SK-N-SH (cell line): ENCODE data around the gene DOCK4. TPM values are rescaled to one million over a fixed set of nuclear protein-coding genes. Genes with fewer than 3 reads are reported as not detected.

Source experiments
- CTCF ChIA-PET: fragments of 300-600, 350-600 bp; formaldehyde crosslinking; extraction: SDS; loops from one replicate; lab custom pipeline; 2021; lab: Yijun Ruan, JAX
- POLR2A ChIA-PET: fragments of 350-600 bp; sonication (Branson Sonifier 250); formaldehyde crosslinking; extraction: SDS; loops from one replicate; lab custom pipeline; 2020; ENCODE audit warnings: antibody characterized with exemption, inconsistent platforms; lab: Yijun Ruan, JAX
- DNase-seq: peaks from one replicate; pipeline ENCODE4 v3.0.0; 2012
- H2AFZ ChIP-seq: fragments of 200-600 bp; sonication (generic); 2 replicates; pipeline ENCODE4 v1.8.1; 2016; ENCODE audit warnings: antibody characterized with exemption, mild to moderate bottlenecking, low read depth
- H3F3A ChIP-seq: fragments of 200-600 bp; sonication (generic); replicated peaks from 2 replicates; pipeline ENCODE3; 2016; ENCODE audit warnings: antibody characterized with exemption, mild to moderate bottlenecking; ENCODE audit not compliant: insufficient read depth
- H3K27ac ChIP-seq, 2 experiments: fragments of 200-500 bp in 1 of 2; fragments of 200-600 bp in 1 of 2; sonication (Bioruptor generic) in 1 of 2; sonication (generic), shearing (Covaris generic) in 1 of 2; 2 replicates each; pipeline versions ENCODE4 v1.5.1 to v1.6.1; 2014 to 2016; ENCODE audit warnings: low read depth in 2 of 2, inconsistent platforms in 1 of 2, low read length in 1 of 2, mild to moderate bottlenecking in 1 of 2, mixed read lengths in 1 of 2
- H3K27me3 ChIP-seq: fragments of 200-600 bp; sonication (generic), shearing (Covaris generic); 2 replicates; pipeline ENCODE4 v1.6.1; 2016; ENCODE audit warnings: mixed run types; ENCODE audit not compliant: insufficient read depth
- H3K36me3 ChIP-seq, 2 experiments: fragments of 200-500 bp in 1 of 2; fragments of 200-600 bp in 1 of 2; sonication (Bioruptor generic) in 1 of 2; sonication (generic) in 1 of 2; replicated peaks in 1 of 2; 2 replicates each; pipeline versions ENCODE3 to v1.5.1; 2014 to 2016; ENCODE audit warnings: low read length in 1 of 2, mild to moderate bottlenecking in 1 of 2; ENCODE audit not compliant: insufficient read depth in 2 of 2, control insufficient read depth in 1 of 2
- H3K4me1 ChIP-seq, 2 experiments: fragments of 200-500 bp in 1 of 2; fragments of 200-600 bp in 1 of 2; sonication (Bioruptor generic) in 1 of 2; sonication (generic), shearing (Covaris generic) in 1 of 2; 2 replicates each; pipeline versions ENCODE4 v1.5.1 to v1.6.1; 2014 to 2016; ENCODE audit warnings: low read depth in 1 of 2, low read length in 1 of 2, mixed run types in 1 of 2; ENCODE audit not compliant: insufficient read depth in 2 of 2, control insufficient read depth in 1 of 2
- H3K4me2 ChIP-seq: fragments of 200-600 bp; sonication (generic), shearing (Covaris generic); 2 replicates; pipeline ENCODE4 v1.6.1; 2017; ENCODE audit warnings: mixed run types
- H3K4me3 ChIP-seq, 2 experiments: fragments of 200-500 bp in 1 of 2; fragments of 200-600 bp in 1 of 2; sonication (Bioruptor generic) in 1 of 2; sonication (generic), shearing (Covaris generic) in 1 of 2; 2 replicates each; pipeline versions ENCODE4 v1.5.1 to v1.8.1; 2014 to 2016; ENCODE audit warnings: low read depth in 2 of 2, inconsistent platforms in 1 of 2, low read length in 1 of 2, mild to moderate bottlenecking in 1 of 2, mixed read lengths in 1 of 2, moderate library complexity in 1 of 2
- H3K79me2 ChIP-seq: fragments of 200-600 bp; sonication (generic); 2 replicates; pipeline ENCODE4 v1.8.1; 2017; ENCODE audit warnings: mild to moderate bottlenecking; ENCODE audit not compliant: insufficient read depth
- H3K9ac ChIP-seq: fragments of 200-600 bp; sonication (generic); 2 replicates; pipeline ENCODE4 v1.6.1; 2017; ENCODE audit warnings: mixed run types
- H3K9me2 ChIP-seq: fragments of 200-600 bp; sonication (generic); 2 replicates; pipeline ENCODE4 v1.6.1; 2017; ENCODE audit warnings: mixed run types
- H3K9me3 ChIP-seq: fragments of 200-600 bp; sonication (generic); 2 replicates; pipeline ENCODE4 v1.6.1; 2017; ENCODE audit warnings: mixed run types, mild to moderate bottlenecking, moderate library complexity
- H4K20me1 ChIP-seq: fragments of 200-600 bp; sonication (generic); 2 replicates; pipeline ENCODE4 v1.6.1; 2017; ENCODE audit warnings: mild to moderate bottlenecking, mixed run types; ENCODE audit not compliant: insufficient read depth
- CHD2 ChIP-seq: fragments of 150-350 bp; IDR thresholded peaks from 2 replicates; pipeline ENCODE4 v1.6.1; 2018; ENCODE audit warnings: low read length; ENCODE audit not compliant: partially characterized antibody
- ELF1 ChIP-seq: IDR thresholded peaks from 2 replicates; pipeline ENCODE4 v1.4.0; 2012
- EP300 ChIP-seq, 2 experiments: IDR thresholded peaks; 2 replicates each; pipeline versions ENCODE4 v1.4.0 to v1.6.1; 2012; ENCODE audit warnings: borderline replicate concordance in 1 of 2, low read depth in 1 of 2, low read length in 1 of 2
- FOSL2 ChIP-seq: IDR thresholded peaks from 2 replicates; pipeline ENCODE4 v1.4.0; 2012; ENCODE audit warnings: low read depth, mild to moderate bottlenecking, moderate library complexity, borderline replicate concordance
- FOXJ3 ChIP-seq: sonication (generic); formaldehyde crosslinking; IDR thresholded peaks from 2 replicates; pipeline ENCODE4 v1.5.1; 2020; ENCODE audit warnings: mild to moderate bottlenecking, missing genetic modification reagents
- FOXM1 ChIP-seq: IDR thresholded peaks from 2 replicates; pipeline ENCODE4 v1.4.0; 2012; ENCODE audit warnings: low read depth, mild to moderate bottlenecking
- GABPA ChIP-seq: IDR thresholded peaks from 2 replicates; pipeline ENCODE4 v1.4.0; 2012; ENCODE audit warnings: low read depth, mild to moderate bottlenecking
- IRF3 ChIP-seq: fragments of 150-350 bp; IDR thresholded peaks from 2 replicates; pipeline ENCODE4 v1.6.1; 2016; ENCODE audit warnings: mild to moderate bottlenecking, low read depth, low read length
- JUND ChIP-seq: IDR thresholded peaks from 2 replicates; pipeline ENCODE4 v1.4.0; 2012
- MAX ChIP-seq: IDR thresholded peaks from 2 replicates; pipeline ENCODE4 v1.4.0; 2012; ENCODE audit warnings: low read depth
- MEF2A ChIP-seq: IDR thresholded peaks from 2 replicates; pipeline ENCODE4 v1.4.0; 2012; ENCODE audit warnings: low read depth, borderline replicate concordance
- NFIC ChIP-seq: IDR thresholded peaks from 2 replicates; pipeline ENCODE4 v1.4.0; 2012; ENCODE audit warnings: borderline replicate concordance
- NRF1 ChIP-seq: IDR thresholded peaks from 2 replicates; pipeline ENCODE4 v1.6.1; 2012; ENCODE audit warnings: low read depth, mild to moderate bottlenecking, low read length
- PBX3 ChIP-seq: IDR thresholded peaks from 2 replicates; pipeline ENCODE4; 2012
- POLR2AphosphoS5 ChIP-seq: IDR thresholded peaks from 2 replicates; pipeline ENCODE4 v1.6.1; 2012; ENCODE audit warnings: low read depth, low read length
- RAD21 ChIP-seq: IDR thresholded peaks from 2 replicates; pipeline ENCODE4 v1.6.1; 2012; ENCODE audit warnings: mild to moderate bottlenecking, low read length
- RFX5 ChIP-seq: IDR thresholded peaks from 2 replicates; pipeline ENCODE4 v1.6.1; 2012; ENCODE audit warnings: mild to moderate bottlenecking, improper control_type of control experiment, low read length
- RXRA ChIP-seq: IDR thresholded peaks from 2 replicates; pipeline ENCODE4 v1.4.0; 2012; ENCODE audit warnings: low read depth, mild to moderate bottlenecking, borderline replicate concordance
- SIN3A ChIP-seq: IDR thresholded peaks from 2 replicates; pipeline ENCODE4 v1.6.1; 2012; ENCODE audit warnings: low read depth, mild to moderate bottlenecking, low read length, moderate library complexity, borderline replicate concordance
- SMC3 ChIP-seq: IDR thresholded peaks from 2 replicates; pipeline ENCODE4 v1.6.1; 2012; ENCODE audit warnings: low read depth, low read length, improper control_type of control experiment
- TCF12 ChIP-seq: IDR thresholded peaks from 2 replicates; pipeline ENCODE4 v1.4.0; 2012
- TEAD4 ChIP-seq: IDR thresholded peaks from 2 replicates; pipeline ENCODE4 v1.4.0; 2012; ENCODE audit warnings: mild to moderate bottlenecking, borderline replicate concordance; ENCODE audit not compliant: insufficient read depth
- USF1 ChIP-seq: IDR thresholded peaks from 2 replicates; pipeline ENCODE4 v1.4.0; 2012; ENCODE audit warnings: low read depth, borderline replicate concordance
- USF2 ChIP-seq: fragments of 150-350 bp; IDR thresholded peaks from 2 replicates; pipeline ENCODE4 v1.6.1; 2017; ENCODE audit warnings: antibody characterized with exemption, low read length, low read depth, borderline replicate concordance
- YY1 ChIP-seq: IDR thresholded peaks from 2 replicates; pipeline ENCODE4 v1.4.0; 2012; ENCODE audit warnings: low read depth, mild to moderate bottlenecking
- WGBS: methylation state at CpG from one replicate; pipeline ENCODE4 v1.1.6; 2017; ENCODE audit warnings: low lambda C conversion rate; 5-methylcytosine and 5-hydroxymethylcytosine counted together
- polyA plus RNA-seq, 3 experiments: library from polyadenylated mRNA; depleted of rRNA; stranded (reverse); fragments of >200 nt; gene quantifications; 2 replicates each; pipeline ENCODE4 v1.2.3, GENCODE V29; 2012

Gene DOCK4
- polyA plus RNA-seq, 1 of the 3 experiments (the other 2 are of a cell fraction) = 8.5 TPM

- Histone ChIP-seq H3K27ac (peak overlapping the region in 1 of 2 experiments; percentile 93; a peak in 1 of 4 replicates), H2AFZ (no peak overlapping the region), H4K20me1 (no peaks in the 10 kb centered on the region), H3F3A (peaks cover 33% of the 10 kb centered on the region), H3K36me3 (peaks cover 0 to 6% of the 10 kb centered on the region in 2 experiments), H3K4me3 (no peak overlapping the region), H3K9me3 (no peaks in the 10 kb centered on the region; the same call in 1 of the 2 replicates), H3K9ac (no peak overlapping the region), H3K79me2 (no peaks in the 10 kb centered on the region), H3K4me2 (no peak overlapping the region), H3K27me3 (no peaks in the 10 kb centered on the region), H3K4me1 (peaks cover 22 to 29% of the 10 kb centered on the region in 2 experiments), H3K9me2 (no peaks in the 10 kb centered on the region)
- TF ChIP-seq SMC3 = no peak
- no peak for TF ChIP-seq TEAD4
- TF ChIP-seq MEF2A = no peak
- no peak for TF ChIP-seq TCF12
- no peak for TF ChIP-seq RFX5
- TF ChIP-seq RXRA = no peak
- TF ChIP-seq FOSL2 = no peak
- TF ChIP-seq FOXM1 = no peak
- no peak for TF ChIP-seq YY1
- TF ChIP-seq RAD21 = no peak
- TF ChIP-seq SIN3A = no peak
- TF ChIP-seq FOXJ3 (CRISPR knock-in tag) = no peak
- TF ChIP-seq MAX = no peak
- TF ChIP-seq USF2 = no peak
- CTCF ChIA-PET = interaction anchor here (2.1 to 10.1 kb wide), 3 partner anchors 17 to 95 kb away, joined by 7 to 70 read pairs (median 8); no protein-coding TSS in a partner anchor
- POLR2A ChIA-PET = no interaction called here
- no peak for DNase-seq
- 62% methylated on average over 1 of the region's 1 CpG for WGBS
Observed at GRCh38 chr7:111836592-111836991, 369.6 kb downstream of the DOCK4 start.

GRCh38 chr7:111835066-111835465, 371.1 kb downstream of the DOCK4 start:
- Histone ChIP-seq H3K36me3 (peaks cover 0 to 4% of the 10 kb centered on the region in 2 experiments), H3K79me2 (no peaks in the 10 kb centered on the region), H3K4me2 (peak overlapping the region; percentile 43; the same call in 1 of the 2 replicates), H3K27me3 (no peaks in the 10 kb centered on the region), H3K4me3 (no peak overlapping the region; a peak in 1 of 4 replicates), H4K20me1 (no peaks in the 10 kb centered on the region), H3F3A (peaks cover 33% of the 10 kb centered on the region), H3K9me2 (no peaks in the 10 kb centered on the region), H3K9ac (peak overlapping the region; percentile 20; the same call in 1 of the 2 replicates), H2AFZ (peak overlapping the region; percentile 71; the same call in 1 of the 2 replicates), H3K27ac (peak overlapping the region; percentile 90 to 93), H3K4me1 (peaks cover 22 to 29% of the 10 kb centered on the region in 2 experiments), H3K9me3 (no peaks in the 10 kb centered on the region; the same call in 1 of the 2 replicates)
- ChIA-PET CTCF (interaction anchor here (0.8 to 10.1 kb wide), 8 partner anchors 10 to 584 kb away, joined by 3 to 70 read pairs (median 4); no protein-coding TSS in a partner anchor), POLR2A (no interaction called here)
- DNase-seq = peak; percentile 53
- TF ChIP-seq CHD2 (peak; percentile 42), FOXM1 (peak; percentile 88), USF1 (0 out of 2 replicates have a peak, but pooled peaks have one; percentile 8), TEAD4 (peak; percentile 75), SMC3 (no peak), MEF2A (0 out of 2 replicates have a peak, but pooled peaks have one; percentile 32), FOXJ3 (CRISPR knock-in tag) (no peak), IRF3 (no peak), POLR2AphosphoS5 (peak; percentile 91), NRF1 (no peak), NFIC (peak; percentile 78), EP300 (IDR thresholded peaks at IDR 0.05; ENCODE audit: borderline replicate concordance in 1 of 2, low read depth in 1 of 2, low read length in 1 of 2) (peak; percentile 78 to 91; a peak in 3 of 4 replicates), ELF1 (no peak), PBX3 (peak; percentile 88), MAX (peak; percentile 86), JUND (peak; percentile 97), GABPA (no peak), SIN3A (0 out of 2 replicates have a peak, but pooled peaks have one; percentile 34)
